Thymus (tissue), 11 donors: ENCODE results near the gene VWA3B. TPM values are rescaled to one million over a fixed set of nuclear protein-coding genes. Genes with fewer than 3 reads are reported as not detected.

ENCODE experiments used
- DNase-seq, 9 donors: peaks; one replicate each; pipeline ENCODE4 v3.0.0-alpha.2; 2013; ENCODE audit warnings: low spot score in 9 of 9, low read depth in 6 of 9, missing footprints in 1 of 9
- H3K27ac ChIP-seq, 2 donors: one replicate each; pipeline ENCODE4 v1.5.1; 2013; ENCODE audit warnings: control low read depth in 1 of 2, low read depth in 1 of 2, low read length in 1 of 2, mild to moderate bottlenecking in 1 of 2, moderate library complexity in 1 of 2
- H3K27me3 ChIP-seq, 2 donors: one replicate each; pipeline ENCODE4 v1.5.1; 2013; ENCODE audit warnings: low read length in 1 of 2; ENCODE audit not compliant: control insufficient read depth in 2 of 2, insufficient read depth in 1 of 2
- H3K36me3 ChIP-seq, 2 donors: one replicate each; pipeline ENCODE4 v1.5.1; 2013; ENCODE audit warnings: low read length in 1 of 2, mild to moderate bottlenecking in 1 of 2, moderate library complexity in 1 of 2; ENCODE audit not compliant: control insufficient read depth in 2 of 2, insufficient read depth in 2 of 2
- H3K4me1 ChIP-seq, 2 donors: one replicate each; pipeline ENCODE4 v1.5.1; 2013; ENCODE audit warnings: low read length in 2 of 2; ENCODE audit not compliant: control insufficient read depth in 2 of 2, insufficient read depth in 2 of 2
- H3K4me3 ChIP-seq, 2 donors: one replicate each; pipeline ENCODE4 v1.5.1; 2013; ENCODE audit warnings: low read length in 2 of 2, control low read depth in 1 of 2, mild to moderate bottlenecking in 1 of 2
- H3K9me3 ChIP-seq, 2 donors: one replicate each; pipeline ENCODE4 v1.5.1; 2013; ENCODE audit warnings: low read length in 1 of 2, mild to moderate bottlenecking in 1 of 2; ENCODE audit not compliant: control insufficient read depth in 2 of 2, insufficient read depth in 1 of 2
- WGBS: extraction: QIAGEN DNeasy Blood & Tissue Kit; methylation state at CpG from one replicate; pipeline ENCODE4 v1.1.7; 2013; 5-methylcytosine and 5-hydroxymethylcytosine counted together
- polyA plus RNA-seq: library from polyadenylated mRNA; stranded (reverse); fragments of 200-250 nt; gene quantifications from one replicate; pipeline ENCODE4 v1.2.3, GENCODE V29; 2013
- total RNA-seq: library from RNA; stranded (reverse); fragments of 120-200 nt; gene quantifications from one replicate; pipeline ENCODE4 v1.2.4, GENCODE V29; 2013
- donor health status: healthy.

Gene VWA3B
- total and polyA plus RNA-seq, 2 donors: 0.30 to 3.2 TPM

GRCh38 chr2:98058191-98058975, 28.6 kb upstream of the VWA3B start:
- no peaks in the 10 kb centered on the region for H3K9me3 ChIP-seq
- H3K4me1 ChIP-seq: no peaks in the 10 kb centered on the region
- DNase-seq: no peak
- H3K27me3 ChIP-seq: no peaks in the 10 kb centered on the region
- no peak overlapping the region for H3K27ac ChIP-seq
- WGBS: 96% methylated on average over 14 of the region's 14 CpGs
- H3K36me3 ChIP-seq: no peaks in the 10 kb centered on the region
- no peak overlapping the region for H3K4me3 ChIP-seq

GRCh38 chr2:98060277-98060676, 26.7 kb upstream of the VWA3B start:
- no peaks in the 10 kb centered on the region for H3K36me3 ChIP-seq
- H3K27ac ChIP-seq: no peak overlapping the region
- DNase-seq: no peak

GRCh38 chr2:98063291-98063854, 23.6 kb upstream of the VWA3B start:
- no peaks in the 10 kb centered on the region for H3K4me1 ChIP-seq
- no peaks in the 10 kb centered on the region for H3K9me3 ChIP-seq
- no peak for DNase-seq
- no peak overlapping the region for H3K4me3 ChIP-seq
- H3K27ac ChIP-seq: no peak overlapping the region
- no peaks in the 10 kb centered on the region for H3K27me3 ChIP-seq
- WGBS: 91% methylated on average over 4 of the region's 4 CpGs
- H3K36me3 ChIP-seq: no peaks in the 10 kb centered on the region

More at GRCh38 chr2:98060277-98060676, 26.7 kb upstream of the VWA3B start:
- Histone ChIP-seq H3K4me3 (no peak overlapping the region), H3K4me1 (no peaks in the 10 kb centered on the region), H3K9me3 (no peaks in the 10 kb centered on the region), H3K27me3 (no peaks in the 10 kb centered on the region)
- over 99% methylated on average over 6 of the region's 6 CpGs for WGBS

DNA sequence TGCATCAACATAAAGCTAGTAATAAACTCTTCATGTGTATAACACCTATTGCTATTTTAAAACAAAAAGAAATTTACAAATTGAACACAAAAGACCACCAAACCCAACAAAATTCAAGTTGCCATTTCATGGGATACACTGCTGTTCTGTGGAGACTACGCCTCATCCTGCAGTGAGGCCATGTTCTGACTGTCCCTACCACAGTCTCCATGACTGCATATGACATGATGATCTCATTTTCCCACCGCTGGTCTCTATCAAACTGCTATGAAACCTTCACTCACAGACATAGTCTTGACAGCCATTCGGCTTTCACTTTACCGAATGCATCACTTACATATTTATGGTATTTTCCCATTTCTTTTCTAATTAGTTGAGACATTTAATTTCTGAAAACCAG, 21.2 kb upstream of the VWA3B start:
- Histone ChIP-seq H3K27me3 (no peaks in the 10 kb centered on the region), H3K36me3 (no peaks in the 10 kb centered on the region), H3K4me3 (no peak overlapping the region), H3K9me3 (no peaks in the 10 kb centered on the region), H3K4me1 (no peaks in the 10 kb centered on the region), H3K27ac (no peak overlapping the region)
- no peak for DNase-seq
- 98% methylated on average over 4 of the region's 4 CpGs for WGBS

DNA sequence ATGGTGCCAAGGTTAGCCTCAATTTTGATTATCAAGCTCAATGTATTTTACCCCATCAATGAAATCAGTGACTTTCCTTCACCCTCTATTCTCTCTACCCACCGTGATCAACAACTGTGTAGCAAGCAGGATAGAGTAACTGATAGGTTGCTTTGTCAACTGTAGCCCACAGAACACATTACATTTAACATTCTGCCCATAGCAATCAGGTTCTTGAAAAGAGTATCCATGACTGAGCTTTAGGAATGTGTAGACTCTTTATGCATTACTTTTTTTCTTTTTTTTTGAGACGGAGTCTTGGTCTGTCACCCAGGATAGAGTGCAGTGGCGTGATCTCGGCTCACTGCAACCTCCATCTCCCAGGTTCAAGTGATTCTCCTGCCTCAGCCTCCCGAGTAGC, 19.8 kb upstream of the VWA3B start:
- H3K27me3 ChIP-seq: no peaks in the 10 kb centered on the region
- WGBS: 99% methylated on average over 5 of the region's 5 CpGs
- DNase-seq: no peak
- H3K36me3 ChIP-seq: no peaks in the 10 kb centered on the region
- H3K9me3 ChIP-seq: no peaks in the 10 kb centered on the region
- no peak overlapping the region for H3K4me3 ChIP-seq
- H3K27ac ChIP-seq: no peak overlapping the region
- no peaks in the 10 kb centered on the region for H3K4me1 ChIP-seq

DNA sequence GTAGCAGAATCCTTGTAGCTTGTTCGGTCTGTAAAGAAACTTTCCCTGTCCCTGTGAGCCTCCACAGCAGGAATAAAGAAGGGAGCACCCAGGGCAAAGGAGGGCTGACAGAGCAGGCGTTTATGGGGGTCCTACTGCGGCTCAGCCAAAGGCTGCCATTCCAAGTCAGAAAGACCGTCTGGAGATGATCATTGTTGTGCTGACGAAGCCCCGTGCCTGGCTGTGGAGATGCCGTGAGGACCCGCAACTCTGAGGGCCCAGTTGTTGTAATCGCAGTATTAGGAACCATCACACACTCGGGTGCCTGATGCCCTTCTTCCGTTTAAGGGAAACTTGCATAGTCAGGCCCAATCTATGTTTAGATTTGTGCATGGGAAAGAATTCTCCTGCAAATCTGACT, 16.9 kb upstream of the VWA3B start:
- Histone ChIP-seq H3K9me3 (no peaks in the 10 kb centered on the region), H3K27me3 (no peaks in the 10 kb centered on the region), H3K36me3 (no peaks in the 10 kb centered on the region), H3K4me3 (no peak overlapping the region), H3K4me1 (no peaks in the 10 kb centered on the region), H3K27ac (no peak overlapping the region)
- WGBS: 83% methylated on average over 11 of the region's 11 CpGs
- no peak for DNase-seq

DNA sequence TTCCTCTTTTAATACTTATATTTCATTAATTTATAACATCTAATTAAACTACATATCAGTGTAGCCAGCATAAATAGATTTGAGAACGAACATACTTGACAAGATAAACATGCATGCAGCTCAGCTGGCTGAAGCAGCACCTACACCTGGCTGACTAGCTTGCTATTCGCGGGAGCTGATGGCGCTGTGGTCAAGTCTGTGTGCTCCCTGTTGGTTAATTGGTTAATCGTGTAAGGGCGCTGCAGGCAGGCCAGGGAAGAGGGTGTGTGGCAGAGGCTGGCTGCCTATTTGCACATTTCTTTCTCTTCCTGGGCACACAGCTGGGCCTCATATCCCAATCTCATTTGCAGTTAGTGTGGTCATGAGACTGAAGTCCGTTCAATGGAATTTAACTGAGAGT, 14.5 kb upstream of the VWA3B start:
- Histone ChIP-seq H3K9me3 (no peaks in the 10 kb centered on the region), H3K27me3 (no peaks in the 10 kb centered on the region), H3K4me1 (no peaks in the 10 kb centered on the region), H3K4me3 (no peak overlapping the region), H3K36me3 (no peaks in the 10 kb centered on the region), H3K27ac (no peak overlapping the region)
- no peak for DNase-seq
- WGBS: 95% methylated on average over 7 of the region's 7 CpGs

GRCh38 chr2:98078701-98079100, 8.3 kb upstream of the VWA3B start:
- Histone ChIP-seq H3K9me3 (peaks cover 0 to 7% of the 10 kb centered on the region in 2 donors), H3K36me3 (no peaks in the 10 kb centered on the region), H3K4me3 (no peak overlapping the region), H3K4me1 (peaks cover 0 to 12% of the 10 kb centered on the region in 2 donors), H3K27ac (no peak overlapping the region), H3K27me3 (no peaks in the 10 kb centered on the region)
- WGBS: 96% methylated on average over 2 of the region's 2 CpGs
- no peak for DNase-seq

- Histone ChIP-seq H3K9me3 (peaks cover 0 to 5% of the 10 kb centered on the region in 2 donors), H3K27ac (no peak overlapping the region), H3K4me3 (no peak overlapping the region), H3K4me1 (peaks cover 9 to 25% of the 10 kb centered on the region in 2 donors), H3K27me3 (peaks cover 5 to 27% of the 10 kb centered on the region in 2 donors), H3K36me3 (no peaks in the 10 kb centered on the region)
- no peak for DNase-seq
- WGBS: 87% methylated on average over 5 of the region's 5 CpGs
Measured at GRCh38 chr2:98084151-98084868, 2.7 kb upstream of the VWA3B start.
